OCI-LY1 (cell line): ENCODE results near the gene CDKN2B-AS1.

ENCODE experiments used
- H2AFZ ChIP-seq: fragments of 200-600 bp; sonication (generic), shearing (Covaris generic); 2 replicates; pipeline ENCODE4 v1.6.0; 2014; ENCODE audit warnings: antibody characterized with exemption, mild to moderate bottlenecking, low read length
- H3F3A ChIP-seq: fragments of 200-600 bp; sonication (generic), shearing (Covaris generic); 2 replicates; pipeline ENCODE4 v1.6.0; 2014; ENCODE audit warnings: mild to moderate bottlenecking, antibody characterized with exemption, low read length, moderate library complexity; ENCODE audit not compliant: insufficient read depth
- H3K27ac ChIP-seq: fragments of 200-600 bp; sonication (generic); 2 replicates; pipeline ENCODE4 v1.5.1; 2014; ENCODE audit warnings: low read length, mixed run types, mild to moderate bottlenecking, low read depth; ENCODE audit not compliant: poor library complexity, severe bottlenecking
- H3K27me3 ChIP-seq: fragments of 200-600 bp; sonication (generic); 2 replicates; pipeline ENCODE4 v1.6.0; 2014; ENCODE audit warnings: antibody characterized with exemption, mild to moderate bottlenecking, low read length, moderate library complexity; ENCODE audit not compliant: insufficient read depth
- H3K36me3 ChIP-seq: fragments of 200-600 bp; sonication (generic); 2 replicates; pipeline ENCODE4 v1.6.1; 2014; ENCODE audit warnings: mild to moderate bottlenecking, antibody characterized with exemption, low read length, moderate library complexity, mixed read lengths; ENCODE audit not compliant: insufficient read depth
- H3K4me1 ChIP-seq: fragments of 200-600 bp; sonication (generic); 2 replicates; pipeline ENCODE4 v1.5.1; 2014; ENCODE audit warnings: mild to moderate bottlenecking, low read length, moderate library complexity; ENCODE audit not compliant: insufficient read depth, severe bottlenecking
- H3K4me2 ChIP-seq: fragments of 200-600 bp; sonication (generic), shearing (Covaris generic); 2 replicates; pipeline ENCODE4 v1.6.1; 2014; ENCODE audit warnings: low read length
- H3K4me3 ChIP-seq: fragments of 200-600 bp; sonication (generic); 2 replicates; pipeline ENCODE4 v1.5.1; 2014; ENCODE audit warnings: low read length, low read depth, mild to moderate bottlenecking, mixed read lengths; ENCODE audit not compliant: poor library complexity, severe bottlenecking
- H3K79me2 ChIP-seq: fragments of 200-600 bp; shearing (Covaris generic); 2 replicates; pipeline ENCODE4 v1.6.1; 2016; ENCODE audit warnings: mixed run types, low read length, mixed read lengths; ENCODE audit not compliant: insufficient read depth
- H3K9ac ChIP-seq: fragments of 200-600 bp; sonication (generic), shearing (Covaris generic); 2 replicates; pipeline ENCODE4 v1.6.1; 2014; ENCODE audit warnings: mild to moderate bottlenecking, low read length, mixed read lengths
- H3K9me2 ChIP-seq: fragments of 200-600 bp; sonication (generic), shearing (Covaris generic); 2 replicates; pipeline ENCODE4 v1.6.1; 2014; ENCODE audit warnings: low read depth, mild to moderate bottlenecking, low read length, mixed read lengths
- H3K9me3 ChIP-seq: fragments of 200-600 bp; shearing (Covaris generic); 2 replicates; pipeline ENCODE4 v1.6.1; 2014; ENCODE audit warnings: low read length, mixed read lengths
- H4K20me1 ChIP-seq: fragments of 200-600 bp; sonication (generic), shearing (Covaris generic); 2 replicates; pipeline ENCODE4 v1.6.0; 2016; ENCODE audit warnings: mild to moderate bottlenecking, low read length; ENCODE audit not compliant: insufficient read depth
- EZH2 ChIP-seq: fragments of 200-600 bp; sonication (generic), shearing (Covaris generic); IDR thresholded peaks from 2 replicates; pipeline ENCODE4 v1.8.0; 2017; ENCODE audit warnings: borderline replicate concordance, mixed run types, mild to moderate bottlenecking, antibody characterized with exemption, low read length, moderate library complexity, mixed read lengths
- TF ChIP-seq, protein P1 (sequence below): fragments of 200-600 bp; sonication (generic), shearing (Covaris generic); IDR thresholded peaks from 2 replicates; pipeline ENCODE4 v1.5.1; 2017; ENCODE audit warnings: mild to moderate bottlenecking, antibody characterized with exemption, low read length, moderate library complexity, mixed read lengths

CDKN2B-AS1 gene

DNA sequence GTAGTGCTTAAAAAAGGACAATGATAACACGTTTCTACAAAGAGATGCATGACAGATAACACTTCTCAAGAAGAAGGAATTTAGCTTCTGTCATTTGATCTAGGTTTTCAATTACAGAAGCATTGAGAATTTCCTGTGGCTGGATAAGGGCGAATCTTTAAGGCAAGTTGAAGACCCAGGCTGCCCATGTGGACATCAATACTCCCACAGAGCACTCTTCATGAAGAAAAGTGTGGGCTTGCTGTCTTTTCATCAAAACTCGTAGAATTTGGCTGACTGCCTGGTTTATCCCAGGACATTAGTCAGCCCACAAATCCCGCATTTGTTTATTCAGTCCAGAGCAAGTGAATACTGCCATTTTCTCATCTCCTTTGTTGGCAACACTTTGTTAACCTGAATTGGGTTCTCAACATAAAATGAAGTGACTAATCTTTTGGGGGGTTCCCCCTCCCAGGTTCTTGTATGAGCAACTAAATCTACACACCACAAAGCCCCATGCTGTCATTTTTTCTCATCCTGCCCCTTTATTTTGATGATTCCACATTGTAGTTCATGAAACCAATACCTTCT lies 57.9 kb downstream of the CDKN2B-AS1 start:
- Histone ChIP-seq H3K79me2 (no peaks in the 10 kb centered on the region), H3K9me2 (no peaks in the 10 kb centered on the region), H3K4me1 (peaks cover 13% of the 10 kb centered on the region), H3K27ac (no peak overlapping the region), H3K9me3 (no peaks in the 10 kb centered on the region), H3K4me3 (no peak overlapping the region), H3K36me3 (peaks cover 7% of the 10 kb centered on the region), H3K4me2 (no peak overlapping the region), H3K27me3 (no peaks in the 10 kb centered on the region), H4K20me1 (no peaks in the 10 kb centered on the region), H3F3A (no peaks in the 10 kb centered on the region), H3K9ac (no peak overlapping the region), H2AFZ (no peak overlapping the region)
- no peak for TF ChIP-seq EZH2
- TF ChIP-seq, protein P1, sequence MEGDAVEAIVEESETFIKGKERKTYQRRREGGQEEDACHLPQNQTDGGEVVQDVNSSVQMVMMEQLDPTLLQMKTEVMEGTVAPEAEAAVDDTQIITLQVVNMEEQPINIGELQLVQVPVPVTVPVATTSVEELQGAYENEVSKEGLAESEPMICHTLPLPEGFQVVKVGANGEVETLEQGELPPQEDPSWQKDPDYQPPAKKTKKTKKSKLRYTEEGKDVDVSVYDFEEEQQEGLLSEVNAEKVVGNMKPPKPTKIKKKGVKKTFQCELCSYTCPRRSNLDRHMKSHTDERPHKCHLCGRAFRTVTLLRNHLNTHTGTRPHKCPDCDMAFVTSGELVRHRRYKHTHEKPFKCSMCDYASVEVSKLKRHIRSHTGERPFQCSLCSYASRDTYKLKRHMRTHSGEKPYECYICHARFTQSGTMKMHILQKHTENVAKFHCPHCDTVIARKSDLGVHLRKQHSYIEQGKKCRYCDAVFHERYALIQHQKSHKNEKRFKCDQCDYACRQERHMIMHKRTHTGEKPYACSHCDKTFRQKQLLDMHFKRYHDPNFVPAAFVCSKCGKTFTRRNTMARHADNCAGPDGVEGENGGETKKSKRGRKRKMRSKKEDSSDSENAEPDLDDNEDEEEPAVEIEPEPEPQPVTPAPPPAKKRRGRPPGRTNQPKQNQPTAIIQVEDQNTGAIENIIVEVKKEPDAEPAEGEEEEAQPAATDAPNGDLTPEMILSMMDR = no peak

DNA sequence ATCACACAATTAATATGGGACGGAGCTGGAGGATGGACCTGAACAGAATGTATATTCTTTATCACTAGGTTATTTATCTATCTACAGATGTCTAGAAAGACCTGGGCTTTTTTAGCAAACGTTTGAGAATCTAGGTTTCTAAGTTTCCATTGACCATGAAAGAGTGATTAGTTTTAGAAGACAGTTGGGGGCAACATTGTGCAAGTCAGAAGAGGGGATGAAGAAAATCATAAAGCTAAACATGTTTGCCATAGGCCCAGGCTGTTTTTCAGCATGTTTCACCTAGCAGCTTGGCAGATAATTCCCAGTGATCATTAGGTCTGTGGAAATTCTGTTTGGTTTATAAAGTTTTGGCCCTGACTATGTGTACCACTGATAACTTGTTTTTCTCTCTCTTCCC lies 58.6 kb downstream of the CDKN2B-AS1 start:
- H3K27ac ChIP-seq = no peak overlapping the region

GRCh38 chr9:22054076-22054475 lies 59.5 kb downstream of the CDKN2B-AS1 start:
- Histone ChIP-seq H3K27ac (no peak overlapping the region), H3K4me3 (no peak overlapping the region), H2AFZ (no peak overlapping the region)

More for the DNA sequence above, 58.6 kb downstream of the CDKN2B-AS1 start:
- Histone ChIP-seq H3K9me2 (no peaks in the 10 kb centered on the region), H3K36me3 (peaks cover 14% of the 10 kb centered on the region), H3K9ac (no peak overlapping the region), H3K9me3 (no peaks in the 10 kb centered on the region), H4K20me1 (no peaks in the 10 kb centered on the region), H3K27me3 (no peaks in the 10 kb centered on the region), H3K4me2 (no peak overlapping the region), H3K4me1 (peaks cover 13% of the 10 kb centered on the region), H3F3A (no peaks in the 10 kb centered on the region), H2AFZ (no peak overlapping the region), H3K4me3 (no peak overlapping the region), H3K79me2 (no peaks in the 10 kb centered on the region)
- no peak for TF ChIP-seq EZH2

More at GRCh38 chr9:22054076-22054475, 59.5 kb downstream of the CDKN2B-AS1 start:
- Histone ChIP-seq H3F3A (no peaks in the 10 kb centered on the region), H3K9ac (no peak overlapping the region), H3K4me2 (no peak overlapping the region), H3K9me2 (no peaks in the 10 kb centered on the region), H4K20me1 (no peaks in the 10 kb centered on the region), H3K36me3 (peaks cover 23% of the 10 kb centered on the region), H3K79me2 (no peaks in the 10 kb centered on the region), H3K9me3 (0 out of 2 replicates have a peak, but pooled peaks cover 2% of the 10 kb centered on the region), H3K27me3 (no peaks in the 10 kb centered on the region), H3K4me1 (peaks cover 13% of the 10 kb centered on the region)
- TF ChIP-seq, protein P1 = no peak
- TF ChIP-seq EZH2 = no peak
